Ascending aorta (tissue), 2 donors: ENCODE data around the gene ROCK1. TPM values are rescaled to one million over a fixed set of nuclear protein-coding genes. Genes with fewer than 3 reads are reported as not detected.

Experiments
- DNase-seq, 2 donors: peaks; one replicate each; pipeline ENCODE4 v3.0.0-alpha.2; 2019; ENCODE audit warnings: low spot score in 2 of 2
- H3K27ac ChIP-seq, 2 donors: fragments of 200-600 bp; sonication (generic); one replicate each; pipeline ENCODE4 v1.5.1; 2016 to 2017; ENCODE audit warnings: mild to moderate bottlenecking in 1 of 2
- H3K27me3 ChIP-seq: fragments of 200-600 bp; sonication (generic); one replicate; pipeline ENCODE4 v1.5.1; 2017
- H3K36me3 ChIP-seq, 2 donors: fragments of 200-600 bp; sonication (generic); one replicate each; pipeline ENCODE4 v1.5.1; 2016
- H3K4me1 ChIP-seq, 2 donors: fragments of 200-600 bp; sonication (generic); one replicate each; pipeline ENCODE4 v1.5.1; 2016 to 2017; ENCODE audit warnings: mild to moderate bottlenecking in 1 of 2
- H3K4me3 ChIP-seq, 2 donors: fragments of 200-600 bp; sonication (generic); one replicate each; pipeline ENCODE4 v1.5.1; 2016 to 2017; ENCODE audit warnings: mild to moderate bottlenecking in 1 of 2
- H3K9me3 ChIP-seq, 2 donors: fragments of 200-600 bp; sonication (generic); one replicate each; pipeline ENCODE4 v1.5.1; 2016
- intact Hi-C: fragments of 100-400 bp; cut with DNase I; formaldehyde crosslinking; loops from one replicate; pipeline ENCODE4 v1.15.1; 2023
- total RNA-seq: library from RNA; depleted of rRNA; stranded (reverse); fragments of >200 nt; gene quantifications from one replicate; pipeline ENCODE4 v1.1.0, GENCODE V29; 2016
- TF ChIP-seq, protein P1 (sequence below), 3 experiments: fragments of 200-600 bp in 2 of 3; fragments of 450-650 bp in 1 of 3; sonication (generic) in 2 of 3; IDR thresholded peaks; one replicate each; pipeline ENCODE4 v1.5.1; 2016 to 2019; ENCODE audit warnings: antibody characterized with exemption in 3 of 3, mild to moderate bottlenecking in 1 of 3, moderate library complexity in 1 of 3

The ROCK1 gene
- total RNA-seq, 1 donor from 2014 or later, result 32.0 TPM

DNA sequence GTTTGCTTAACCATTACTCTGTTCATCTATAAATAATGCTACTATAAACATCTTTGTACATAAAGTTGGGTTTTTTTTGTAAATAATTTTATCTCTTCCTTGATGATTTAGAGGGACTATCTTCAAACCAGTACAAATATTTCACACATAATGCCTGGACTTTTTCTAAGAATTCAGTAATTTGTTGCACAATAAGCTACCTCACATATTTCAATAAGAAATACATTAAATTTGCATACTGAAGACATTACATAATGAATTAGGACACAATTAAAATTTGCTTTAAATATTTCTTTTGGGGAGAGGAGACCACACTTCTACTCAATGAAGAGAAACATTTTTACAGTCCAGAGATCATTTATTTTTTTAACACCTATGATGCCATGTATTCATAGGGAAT, 7.2 kb upstream of the ROCK1 start:
- DNase-seq, result no peak
- H3K9me3 ChIP-seq, result no peaks in the 10 kb centered on the region
- H3K36me3 ChIP-seq, result no peaks in the 10 kb centered on the region
- H3K4me3 ChIP-seq, result no peak overlapping the region
- no peaks in the 10 kb centered on the region for H3K27me3 ChIP-seq
- peak overlapping the region; percentile 77 to 79 for H3K27ac ChIP-seq
- H3K4me1 ChIP-seq, result peaks cover 13 to 22% of the 10 kb centered on the region in 2 donors
- intact Hi-C loops, result loop anchor here (10.0 kb wide), 1 partner anchor 1046 kb away; the partner anchor contains the start of gene GATA6
- TF ChIP-seq, protein P1, sequence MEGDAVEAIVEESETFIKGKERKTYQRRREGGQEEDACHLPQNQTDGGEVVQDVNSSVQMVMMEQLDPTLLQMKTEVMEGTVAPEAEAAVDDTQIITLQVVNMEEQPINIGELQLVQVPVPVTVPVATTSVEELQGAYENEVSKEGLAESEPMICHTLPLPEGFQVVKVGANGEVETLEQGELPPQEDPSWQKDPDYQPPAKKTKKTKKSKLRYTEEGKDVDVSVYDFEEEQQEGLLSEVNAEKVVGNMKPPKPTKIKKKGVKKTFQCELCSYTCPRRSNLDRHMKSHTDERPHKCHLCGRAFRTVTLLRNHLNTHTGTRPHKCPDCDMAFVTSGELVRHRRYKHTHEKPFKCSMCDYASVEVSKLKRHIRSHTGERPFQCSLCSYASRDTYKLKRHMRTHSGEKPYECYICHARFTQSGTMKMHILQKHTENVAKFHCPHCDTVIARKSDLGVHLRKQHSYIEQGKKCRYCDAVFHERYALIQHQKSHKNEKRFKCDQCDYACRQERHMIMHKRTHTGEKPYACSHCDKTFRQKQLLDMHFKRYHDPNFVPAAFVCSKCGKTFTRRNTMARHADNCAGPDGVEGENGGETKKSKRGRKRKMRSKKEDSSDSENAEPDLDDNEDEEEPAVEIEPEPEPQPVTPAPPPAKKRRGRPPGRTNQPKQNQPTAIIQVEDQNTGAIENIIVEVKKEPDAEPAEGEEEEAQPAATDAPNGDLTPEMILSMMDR (IDR thresholded peaks at IDR 0.05), result no peak

DNA sequence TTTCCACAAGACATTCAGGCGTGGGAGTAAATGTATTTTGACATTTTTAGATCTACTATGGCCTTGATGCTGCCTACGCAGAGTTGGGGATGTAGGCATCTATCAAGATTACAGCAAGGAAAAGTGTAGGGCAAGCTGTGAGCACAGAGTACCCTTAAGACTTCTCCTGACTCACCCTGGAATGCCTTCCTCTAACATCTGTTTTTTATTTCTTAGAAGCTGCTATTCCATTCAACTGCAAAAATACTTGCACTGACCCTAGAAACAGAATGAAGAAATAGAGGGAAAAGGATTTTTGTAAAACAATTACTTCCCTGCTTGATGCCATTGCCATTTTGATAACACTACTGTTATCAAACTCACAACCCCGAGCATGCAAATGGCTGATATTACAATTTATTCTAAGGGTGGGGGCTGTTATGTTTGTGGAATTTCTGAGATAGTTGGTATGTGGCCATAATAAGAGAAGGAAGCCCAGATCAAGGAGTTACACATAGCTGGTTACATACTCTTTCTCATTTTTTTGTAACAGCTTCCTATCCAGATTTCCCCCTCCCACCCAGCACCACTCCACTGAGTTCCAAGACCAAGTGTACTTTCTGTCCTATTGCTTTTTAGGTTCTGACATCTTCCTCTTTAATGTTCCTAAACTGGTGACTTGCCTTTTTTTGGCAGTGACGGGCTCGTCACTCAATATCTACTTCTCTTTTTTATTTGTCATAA, 6.0 kb upstream of the ROCK1 start:
- Histone ChIP-seq H3K27ac (peak overlapping the region; percentile 77 to 79), H3K27me3 (no peaks in the 10 kb centered on the region), H3K9me3 (no peaks in the 10 kb centered on the region), H3K4me1 (peaks cover 13 to 24% of the 10 kb centered on the region in 2 donors), H3K4me3 (peak overlapping the region; percentile 1 to 23), H3K36me3 (no peaks in the 10 kb centered on the region)
- DNase-seq, result no peak
- TF ChIP-seq, protein P1 (IDR thresholded peaks at IDR 0.05), result no peak
- intact Hi-C loops, result loop anchor here (10.0 kb wide), 1 partner anchor 1047 kb away; the partner anchor contains the start of gene GATA6

DNA sequence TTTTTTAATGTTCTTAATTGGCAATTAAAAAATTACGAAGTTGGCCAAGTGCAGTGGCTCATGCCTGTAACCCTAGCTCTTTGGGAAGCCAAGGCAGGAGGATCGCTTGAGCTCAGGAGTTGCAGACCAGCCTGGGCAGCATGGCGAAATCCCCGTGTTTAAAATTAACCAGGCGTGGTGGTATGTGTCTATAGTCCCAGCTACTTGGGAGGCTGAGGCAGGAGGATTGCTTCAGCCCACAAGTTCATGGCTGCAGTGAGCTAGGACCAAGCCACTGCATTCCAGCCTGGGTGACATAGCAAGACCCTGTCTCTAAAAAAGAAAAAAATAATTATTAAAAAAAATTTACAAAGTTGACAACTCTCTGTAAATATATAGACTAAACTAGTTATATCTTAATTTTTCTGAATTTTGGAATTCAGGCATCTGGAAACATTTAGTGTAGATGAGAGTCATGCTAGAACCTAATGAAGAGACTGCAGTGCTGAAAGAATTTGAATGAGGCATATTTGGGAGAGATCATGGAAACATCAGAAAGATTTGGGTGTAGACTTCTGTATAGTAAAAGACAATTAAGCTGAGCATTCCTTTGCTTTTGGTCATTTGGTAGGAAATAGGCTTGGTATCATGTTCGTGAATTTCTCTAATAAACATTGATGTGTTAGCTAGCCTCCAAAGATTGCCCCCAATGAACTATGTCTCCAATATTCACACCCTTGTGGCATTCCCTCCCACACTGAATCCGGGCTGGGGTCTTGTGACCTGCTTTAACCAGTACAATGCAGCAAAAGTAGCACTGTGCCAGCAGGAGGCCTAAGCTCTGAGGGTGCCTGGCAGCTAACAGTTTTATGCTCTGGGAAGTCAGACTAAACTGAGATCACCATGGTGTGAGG, 4.2 kb upstream of the ROCK1 start:
- H3K9me3 ChIP-seq, result no peaks in the 10 kb centered on the region
- H3K4me1 ChIP-seq, result peaks cover 13 to 24% of the 10 kb centered on the region in 2 donors
- H3K36me3 ChIP-seq, result no peaks in the 10 kb centered on the region
- peak overlapping the region; percentile 77 to 79 for H3K27ac ChIP-seq
- H3K4me3 ChIP-seq, result no peak overlapping the region
- intact Hi-C loops, result loop anchor here (10.0 kb wide), 1 partner anchor 1049 kb away; the partner anchor contains the start of gene GATA6
- DNase-seq, result no peak
- TF ChIP-seq, protein P1 (IDR thresholded peaks at IDR 0.05), result no peak
- no peaks in the 10 kb centered on the region for H3K27me3 ChIP-seq

DNA sequence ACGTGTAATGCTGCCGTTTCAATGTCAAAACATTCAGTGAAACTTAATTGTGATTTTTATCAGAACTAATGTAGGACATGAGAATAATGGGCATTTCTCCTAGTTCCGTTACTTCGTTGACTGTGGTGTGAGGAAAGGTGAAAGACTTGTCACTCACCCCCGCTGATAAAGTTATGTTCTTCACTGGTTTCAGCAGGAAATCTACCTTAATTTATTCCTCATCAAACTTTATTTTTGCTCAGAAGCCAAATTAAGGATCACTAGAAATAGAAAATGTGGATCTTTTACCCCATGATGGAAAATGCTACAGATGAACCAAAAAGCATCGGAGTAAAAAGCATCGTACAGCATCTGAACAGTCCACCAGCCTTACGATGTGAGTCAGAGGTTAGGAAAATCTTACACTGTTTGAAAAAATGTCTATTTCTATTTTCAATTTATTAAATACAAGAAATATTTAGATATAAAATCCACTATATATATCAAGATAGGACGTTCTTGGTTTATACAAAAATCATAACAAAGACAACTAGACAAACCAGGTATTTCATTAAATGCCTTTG, 1.0 kb upstream of the ROCK1 start:
- no peak for DNase-seq
- intact Hi-C loops, result loop anchor here (2.0 to 10.0 kb wide), 4 partner anchors 22 to 1052 kb away; partner anchors contain the start of gene GATA6
- peaks cover 7 to 20% of the 10 kb centered on the region in 2 donors for H3K4me1 ChIP-seq
- H3K27ac ChIP-seq, result peak overlapping the region; percentile 98 to 99
- peak overlapping the region; percentile 95 to 99 for H3K4me3 ChIP-seq
- no peaks in the 10 kb centered on the region for H3K27me3 ChIP-seq
- TF ChIP-seq, protein P1 (IDR thresholded peaks at IDR 0.05), result no peak
- no peaks in the 10 kb centered on the region for H3K36me3 ChIP-seq
- no peaks in the 10 kb centered on the region for H3K9me3 ChIP-seq

DNA sequence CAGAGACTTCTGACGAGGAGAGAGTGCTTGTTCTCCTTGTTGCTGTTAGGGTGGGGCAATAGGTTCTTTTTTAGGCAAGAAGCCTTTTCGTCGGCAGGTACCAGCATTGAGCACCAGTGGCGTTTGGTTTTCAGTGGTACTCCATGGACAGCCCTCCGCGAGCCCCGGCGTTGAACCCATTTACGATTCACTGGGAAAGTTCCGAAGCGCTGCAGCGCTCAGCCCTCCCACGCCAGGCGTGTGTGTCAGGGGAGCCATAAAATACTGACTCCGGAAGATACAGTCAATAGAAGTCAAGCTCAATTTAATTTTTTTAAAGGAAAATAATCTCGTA, 494 bp upstream of the ROCK1 start:
- no peak for DNase-seq
- Histone ChIP-seq H3K27me3 (no peaks in the 10 kb centered on the region), H3K9me3 (no peaks in the 10 kb centered on the region), H3K4me3 (peak overlapping the region; percentile 95 to 99), H3K27ac (peak overlapping the region; percentile 98 to 99), H3K36me3 (no peaks in the 10 kb centered on the region), H3K4me1 (peaks cover 12 to 21% of the 10 kb centered on the region in 2 donors)
- TF ChIP-seq, protein P1 (IDR thresholded peaks at IDR 0.05), result no peak
- intact Hi-C loops, result loop anchor here (2.0 to 10.0 kb wide), 4 partner anchors 23 to 1053 kb away; partner anchors contain the start of gene GATA6
